Measurements from ENCODE around the gene MPZL3.

The MPZL3 gene

GRCh38 chr11:118180300-118180703 lies 71.9 kb downstream of the MPZL3 start:
- no peak for DNase-seq

- no peak for DNase-seq
Observed at GRCh38 chr11:118176778-118177134, 75.4 kb downstream of the MPZL3 start.

Measured in AML-193 (cell line).